HG03460 (cell line): Measurements from ENCODE around the gene KIAA0930.

Experiments used
- ATAC-seq: cut with Tn5 transposase; IDR thresholded peaks from one replicate; pipeline ENCODE4 v1.9.1; 2021; ENCODE audit not compliant: unreplicated experiment

KIAA0930 gene

GRCh38 chr22:45223304-45224117 is 17.2 kb downstream of the KIAA0930 start:
- ATAC-seq: no peak

GRCh38 chr22:45221201-45221600 is 19.5 kb downstream of the KIAA0930 start:
- ATAC-seq: no peak

GRCh38 chr22:45218976-45219375 is 21.7 kb downstream of the KIAA0930 start:
- ATAC-seq: no peak

- no peak for ATAC-seq
Observed at GRCh38 chr22:45217806-45218205, 22.9 kb downstream of the KIAA0930 start.

- no peak for ATAC-seq
Observed at GRCh38 chr22:45217345-45217744, 23.3 kb downstream of the KIAA0930 start.

- no peak for ATAC-seq
Observed at GRCh38 chr22:45216133-45217003, 24.3 kb downstream of the KIAA0930 start.

- no peak for ATAC-seq
Observed at GRCh38 chr22:45212992-45213751, 27.5 kb downstream of the KIAA0930 start.

- no peak for ATAC-seq
Observed at GRCh38 chr22:45212306-45212709, 28.4 kb downstream of the KIAA0930 start.

- ATAC-seq: no peak
Observed at GRCh38 chr22:45211848-45212247, 28.8 kb downstream of the KIAA0930 start.

GRCh38 chr22:45211435-45211834 is 29.3 kb downstream of the KIAA0930 start:
- no peak for ATAC-seq

GRCh38 chr22:45210991-45211390 is 29.7 kb downstream of the KIAA0930 start:
- ATAC-seq: no peak

GRCh38 chr22:45210577-45210976 is 30.1 kb downstream of the KIAA0930 start:
- no peak for ATAC-seq

- no peak for ATAC-seq
Observed at GRCh38 chr22:45210174-45210573, 30.5 kb downstream of the KIAA0930 start.

- no peak for ATAC-seq
Observed at GRCh38 chr22:45208993-45209838, 31.5 kb downstream of the KIAA0930 start.

- no peak for ATAC-seq
Observed at GRCh38 chr22:45208696-45208992, 32.0 kb downstream of the KIAA0930 start.

- no peak for ATAC-seq
Observed at GRCh38 chr22:45207981-45208664, 32.6 kb downstream of the KIAA0930 start.

- ATAC-seq: no peak
Observed at GRCh38 chr22:45207533-45207932, 33.2 kb downstream of the KIAA0930 start.

GRCh38 chr22:45206233-45206632 is 34.5 kb downstream of the KIAA0930 start:
- no peak for ATAC-seq

GRCh38 chr22:45205276-45205925 is 35.3 kb downstream of the KIAA0930 start:
- ATAC-seq: no peak
